Tibial nerve (tissue), 3 donors: Measurements from ENCODE around the gene NT5M.

Experiments used
- POLR2A ChIP-seq, 2 donors: fragments of 450-650 bp; IDR thresholded peaks; one replicate each; pipeline ENCODE4 v1.6.1; 2017; ENCODE audit warnings: antibody characterized with exemption in 2 of 2, mild to moderate bottlenecking in 2 of 2, moderate library complexity in 2 of 2
- TF ChIP-seq, protein P1 (sequence below), 5 experiments: fragments of 200-600 bp in 3 of 5; fragments of 450-650 bp in 2 of 5; sonication (generic) in 3 of 5; IDR thresholded peaks; one replicate each; pipeline ENCODE4 v1.5.1; 2016 to 2019; ENCODE audit warnings: antibody characterized with exemption in 5 of 5, mild to moderate bottlenecking in 3 of 5, moderate library complexity in 2 of 5

DNA sequence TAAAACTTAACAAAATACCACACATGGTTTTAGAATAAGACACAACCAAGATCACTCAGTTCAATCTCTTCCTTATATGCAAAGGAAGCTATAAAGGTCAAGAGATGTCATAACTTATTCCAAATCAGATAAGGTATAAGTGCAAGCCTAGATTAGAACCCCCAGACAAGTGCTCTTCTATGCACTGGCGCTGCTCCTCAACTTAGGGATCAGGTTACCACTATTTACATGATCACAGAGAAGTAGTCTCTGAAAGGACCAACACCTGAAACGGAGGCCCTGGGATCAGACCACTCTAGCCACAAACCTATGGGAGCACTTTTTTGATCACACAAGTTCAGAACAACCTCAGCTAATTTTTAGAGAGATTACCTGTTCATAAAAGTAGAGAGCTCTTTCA, 38.7 kb upstream of the NT5M start:
- TF ChIP-seq, protein P1, sequence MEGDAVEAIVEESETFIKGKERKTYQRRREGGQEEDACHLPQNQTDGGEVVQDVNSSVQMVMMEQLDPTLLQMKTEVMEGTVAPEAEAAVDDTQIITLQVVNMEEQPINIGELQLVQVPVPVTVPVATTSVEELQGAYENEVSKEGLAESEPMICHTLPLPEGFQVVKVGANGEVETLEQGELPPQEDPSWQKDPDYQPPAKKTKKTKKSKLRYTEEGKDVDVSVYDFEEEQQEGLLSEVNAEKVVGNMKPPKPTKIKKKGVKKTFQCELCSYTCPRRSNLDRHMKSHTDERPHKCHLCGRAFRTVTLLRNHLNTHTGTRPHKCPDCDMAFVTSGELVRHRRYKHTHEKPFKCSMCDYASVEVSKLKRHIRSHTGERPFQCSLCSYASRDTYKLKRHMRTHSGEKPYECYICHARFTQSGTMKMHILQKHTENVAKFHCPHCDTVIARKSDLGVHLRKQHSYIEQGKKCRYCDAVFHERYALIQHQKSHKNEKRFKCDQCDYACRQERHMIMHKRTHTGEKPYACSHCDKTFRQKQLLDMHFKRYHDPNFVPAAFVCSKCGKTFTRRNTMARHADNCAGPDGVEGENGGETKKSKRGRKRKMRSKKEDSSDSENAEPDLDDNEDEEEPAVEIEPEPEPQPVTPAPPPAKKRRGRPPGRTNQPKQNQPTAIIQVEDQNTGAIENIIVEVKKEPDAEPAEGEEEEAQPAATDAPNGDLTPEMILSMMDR (IDR thresholded peaks at IDR 0.05) = no peak
- TF ChIP-seq POLR2A (IDR thresholded peaks at IDR 0.05) = no peak
